ENCODE measurements around the gene ATP6V0C. TPM values are rescaled to one million over a fixed set of nuclear protein-coding genes. Genes with fewer than 3 reads are reported as not detected.
A peak's percentile ranks its signal among the peaks of the same experiment; 100 is the strongest.

ATP6V0C gene
- 188 TPM for total RNA-seq
- polyA plus RNA-seq, result 10 to 100 TPM; 62.1 to 83.4 (median 68.6) TPM

GRCh38 chr16:2513405-2514332 lies at the start of gene ATP6V0C:
TSS of gene ATP6V0C (plus strand) at chr16:2513952. CDS start at chr16:2514104, 152 bp downstream.
- peaks cover 19 to 56% (median 31%) of the 10 kb centered on the region in 4 donors for H3K4me1 Mint-ChIP-seq
- no peaks in the 10 kb centered on the region for H3K27me3 ChIP-seq (ENCODE audit: control insufficient read depth, insufficient read depth, low read length)
- H3K36me3 Mint-ChIP-seq, result peaks cover 11% of the 10 kb centered on the region
- H3K9me3 ChIP-seq (ENCODE audit: control insufficient read depth in 2 of 2, low read length in 2 of 2), result no peaks in the 10 kb centered on the region
- peak within 1 kb of the TSS; percentile 83 for H3K4me3 ChIP-seq (ENCODE audit: low read depth, low read length)
- DNase-seq, result peak; percentile 88 to 95 (median 93)
- peaks cover 45% of the 10 kb centered on the region for H3K4me1 ChIP-seq (ENCODE audit: control insufficient read depth, insufficient read depth, low read length, poor library complexity, severe bottlenecking)
- H3K9me3 Mint-ChIP-seq, result no peaks in the 10 kb centered on the region
- H3K27ac ChIP-seq (ENCODE audit: insufficient read depth, low read length, poor library complexity, severe bottlenecking), result peak within 1 kb of the TSS; percentile 97
- peak within 1 kb of the TSS; percentile 91 to 96 (median 96) for H3K4me3 Mint-ChIP-seq
- peak; percentile 89 to 90 for ATAC-seq (ENCODE audit: low read depth in 2 of 2)
- H3K36me3 ChIP-seq (ENCODE audit: control insufficient read depth, insufficient read depth, low read length), result no peaks in the 10 kb centered on the region
- H3K27me3 Mint-ChIP-seq, result peaks cover 11% of the 10 kb centered on the region
- H3K27ac Mint-ChIP-seq, result peak within 1 kb of the TSS; percentile 95 to 99 (median 95)

DNA sequence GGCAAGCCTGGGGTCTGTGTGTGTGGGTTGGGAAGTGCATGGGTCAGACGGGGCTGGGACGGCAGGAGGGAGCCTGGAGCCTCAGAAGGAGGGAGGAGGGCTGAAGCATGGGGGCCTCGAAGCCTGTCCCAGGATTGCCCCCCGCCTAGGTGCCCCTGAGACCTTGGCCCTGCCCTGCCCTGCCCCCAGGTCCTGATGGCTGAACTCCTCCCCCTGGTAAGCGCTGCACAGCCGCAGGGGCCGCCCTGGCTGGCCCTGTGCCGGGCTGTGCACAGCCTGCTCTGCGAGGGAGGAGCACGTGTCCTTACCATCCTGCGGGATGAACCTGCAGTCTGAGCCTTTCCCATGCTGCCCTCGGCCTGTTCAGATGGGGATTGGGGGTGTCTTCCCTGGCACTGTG lies 49.4 kb upstream of the ATP6V0C start:
- H3K4me3 Mint-ChIP-seq, result no peak overlapping the region
- H3K27me3 Mint-ChIP-seq, result peaks cover 24% of the 10 kb centered on the region
- peaks cover 2 to 10% (median 4%) of the 10 kb centered on the region in 4 donors for H3K4me1 Mint-ChIP-seq
- no peaks in the 10 kb centered on the region for H3K9me3 Mint-ChIP-seq
- DNase-seq (no peak), ATAC-seq (ENCODE audit: low read depth in 2 of 2) (no peak)
- no peaks in the 10 kb centered on the region for H3K36me3 Mint-ChIP-seq
- Histone ChIP-seq H3K9me3 (ENCODE audit: control insufficient read depth in 2 of 2, low read length in 2 of 2) (no peaks in the 10 kb centered on the region), H3K27me3 (ENCODE audit: control insufficient read depth, insufficient read depth, low read length) (no peaks in the 10 kb centered on the region), H3K4me1 (ENCODE audit: control insufficient read depth, insufficient read depth, low read length, poor library complexity, severe bottlenecking) (peaks cover 23% of the 10 kb centered on the region), H3K27ac (ENCODE audit: insufficient read depth, low read length, poor library complexity, severe bottlenecking) (no peak overlapping the region), H3K4me3 (ENCODE audit: low read depth, low read length) (no peak overlapping the region), H3K36me3 (ENCODE audit: control insufficient read depth, insufficient read depth, low read length) (no peaks in the 10 kb centered on the region)
- no peak overlapping the region for H3K27ac Mint-ChIP-seq

- no peaks in the 10 kb centered on the region for H3K36me3 ChIP-seq (ENCODE audit: control insufficient read depth, insufficient read depth, low read length)
- no peaks in the 10 kb centered on the region for H3K9me3 Mint-ChIP-seq
- DNase-seq (no peak), ATAC-seq (ENCODE audit: low read depth in 2 of 2) (no peak)
- no peaks in the 10 kb centered on the region for H3K9me3 ChIP-seq (ENCODE audit: control insufficient read depth in 2 of 2, low read length in 2 of 2)
- no peak overlapping the region for H3K27ac ChIP-seq (ENCODE audit: insufficient read depth, low read length, poor library complexity, severe bottlenecking)
- H3K4me3 Mint-ChIP-seq, result no peak overlapping the region
- H3K4me1 ChIP-seq (ENCODE audit: control insufficient read depth, insufficient read depth, low read length, poor library complexity, severe bottlenecking), result peaks cover 14% of the 10 kb centered on the region
- peaks cover 38% of the 10 kb centered on the region for H3K27me3 Mint-ChIP-seq
- no peak overlapping the region for H3K27ac Mint-ChIP-seq
- peaks cover 12% of the 10 kb centered on the region for H3K27me3 ChIP-seq (ENCODE audit: control insufficient read depth, insufficient read depth, low read length)
- H3K4me3 ChIP-seq (ENCODE audit: low read depth, low read length), result no peak overlapping the region
- peaks cover 0 to 9% (median 0%) of the 10 kb centered on the region in 4 donors for H3K4me1 Mint-ChIP-seq
- no peaks in the 10 kb centered on the region for H3K36me3 Mint-ChIP-seq
Measured at GRCh38 chr16:2465653-2466415, 47.9 kb upstream of the ATP6V0C start.

DNA sequence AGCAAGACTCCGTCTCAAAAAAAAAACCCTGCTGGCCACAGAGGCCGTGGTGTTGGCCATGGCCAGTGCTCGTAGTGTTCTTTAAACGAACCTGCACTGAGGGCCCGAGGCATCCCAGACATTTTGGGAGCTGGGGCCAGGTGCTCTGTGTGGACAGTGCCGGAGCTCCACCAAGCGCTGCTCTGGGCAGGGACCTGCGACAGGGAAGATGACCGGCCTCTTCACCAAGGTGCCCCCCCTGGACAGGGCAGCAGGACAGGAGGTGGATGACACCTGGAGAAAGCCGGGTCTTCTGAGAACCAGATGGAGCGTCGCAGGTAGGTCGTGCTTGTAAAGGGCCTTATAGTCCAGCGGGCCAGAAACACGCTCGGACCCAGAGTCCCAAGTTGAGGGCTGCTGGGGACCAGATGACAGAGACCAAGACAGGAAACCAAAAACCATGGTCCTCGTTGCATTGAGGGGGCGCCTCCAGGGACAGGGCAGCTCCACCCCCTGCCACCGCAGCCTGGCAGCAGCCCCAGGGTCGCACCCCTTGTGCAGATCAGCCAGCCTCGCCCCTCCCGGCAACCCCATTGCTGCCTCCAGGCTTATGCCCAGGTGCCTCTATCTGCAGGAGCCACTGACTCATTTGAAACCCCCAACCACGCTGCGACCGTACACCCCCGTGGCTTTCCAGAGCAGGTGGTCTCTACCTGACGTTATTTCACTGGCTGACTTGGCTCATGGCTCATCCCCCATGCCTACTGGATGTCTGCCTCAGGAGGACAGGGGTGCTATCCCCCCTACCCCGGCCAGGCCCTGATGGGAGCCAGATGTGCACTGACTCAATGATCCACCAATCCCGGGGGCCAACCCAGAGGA lies 46.9 kb upstream of the ATP6V0C start:
- H3K9me3 ChIP-seq (ENCODE audit: control insufficient read depth in 2 of 2, low read length in 2 of 2), result no peaks in the 10 kb centered on the region
- Mint-ChIP-seq H3K4me3 (peak overlapping the region in 1 of 4 donors; percentile 19), H3K27me3 (peaks cover 38% of the 10 kb centered on the region), H3K9me3 (no peaks in the 10 kb centered on the region), H3K27ac (no peak overlapping the region), H3K4me1 (peaks cover 0 to 9% (median 0%) of the 10 kb centered on the region in 4 donors), H3K36me3 (no peaks in the 10 kb centered on the region)
- no peaks in the 10 kb centered on the region for H3K36me3 ChIP-seq (ENCODE audit: control insufficient read depth, insufficient read depth, low read length)
- H3K27me3 ChIP-seq (ENCODE audit: control insufficient read depth, insufficient read depth, low read length), result peaks cover 12% of the 10 kb centered on the region
- ATAC-seq (ENCODE audit: low read depth in 2 of 2) (no peak), DNase-seq (no peak)
- no peak overlapping the region for H3K27ac ChIP-seq (ENCODE audit: insufficient read depth, low read length, poor library complexity, severe bottlenecking)
- peaks cover 25% of the 10 kb centered on the region for H3K4me1 ChIP-seq (ENCODE audit: control insufficient read depth, insufficient read depth, low read length, poor library complexity, severe bottlenecking)
- H3K4me3 ChIP-seq (ENCODE audit: low read depth, low read length), result no peak overlapping the region

- H3K4me1 Mint-ChIP-seq, result peaks cover 0 to 10% (median 0%) of the 10 kb centered on the region in 4 donors
- no peaks in the 10 kb centered on the region for H3K36me3 ChIP-seq (ENCODE audit: control insufficient read depth, insufficient read depth, low read length)
- H3K27ac Mint-ChIP-seq, result no peak overlapping the region
- ATAC-seq (ENCODE audit: low read depth in 2 of 2) (no peak), DNase-seq (no peak)
- H3K36me3 Mint-ChIP-seq, result no peaks in the 10 kb centered on the region
- H3K27me3 ChIP-seq (ENCODE audit: control insufficient read depth, insufficient read depth, low read length), result peaks cover 12% of the 10 kb centered on the region
- H3K9me3 ChIP-seq (ENCODE audit: control insufficient read depth in 2 of 2, low read length in 2 of 2), result no peaks in the 10 kb centered on the region
- H3K27ac ChIP-seq (ENCODE audit: insufficient read depth, low read length, poor library complexity, severe bottlenecking), result no peak overlapping the region
- peaks cover 28% of the 10 kb centered on the region for H3K4me1 ChIP-seq (ENCODE audit: control insufficient read depth, insufficient read depth, low read length, poor library complexity, severe bottlenecking)
- no peak overlapping the region for H3K4me3 ChIP-seq (ENCODE audit: low read depth, low read length)
- peaks cover 38% of the 10 kb centered on the region for H3K27me3 Mint-ChIP-seq
- H3K9me3 Mint-ChIP-seq, result no peaks in the 10 kb centered on the region
- H3K4me3 Mint-ChIP-seq, result no peak overlapping the region
Measured at GRCh38 chr16:2467528-2468232, 46.1 kb upstream of the ATP6V0C start.

- no peak overlapping the region for H3K4me3 ChIP-seq (ENCODE audit: low read depth, low read length)
- H3K27ac Mint-ChIP-seq, result no peak overlapping the region
- no peak overlapping the region for H3K27ac ChIP-seq (ENCODE audit: insufficient read depth, low read length, poor library complexity, severe bottlenecking)
- H3K4me1 Mint-ChIP-seq, result peaks cover 0 to 16% (median 2%) of the 10 kb centered on the region in 4 donors
- H3K9me3 Mint-ChIP-seq, result no peaks in the 10 kb centered on the region
- peaks cover 42% of the 10 kb centered on the region for H3K27me3 Mint-ChIP-seq
- H3K36me3 Mint-ChIP-seq, result no peaks in the 10 kb centered on the region
- H3K4me1 ChIP-seq (ENCODE audit: control insufficient read depth, insufficient read depth, low read length, poor library complexity, severe bottlenecking), result peaks cover 32% of the 10 kb centered on the region
- no peaks in the 10 kb centered on the region for H3K9me3 ChIP-seq (ENCODE audit: control insufficient read depth in 2 of 2, low read length in 2 of 2)
- H3K4me3 Mint-ChIP-seq, result peak overlapping the region in 1 of 4 donors; percentile 7
- no peak for ATAC-seq (ENCODE audit: low read depth in 2 of 2)
- no peak for DNase-seq
- no peaks in the 10 kb centered on the region for H3K36me3 ChIP-seq (ENCODE audit: control insufficient read depth, insufficient read depth, low read length)
- H3K27me3 ChIP-seq (ENCODE audit: control insufficient read depth, insufficient read depth, low read length), result peaks cover 12% of the 10 kb centered on the region
Measured at GRCh38 chr16:2468233-2468724, 45.5 kb upstream of the ATP6V0C start.

Measured in CD4-positive, CD25-positive, alpha-beta regulatory T cell (primary cell).